SJCRH30 (cell line): ENCODE measurements around the gene RFK. TPM values are rescaled to one million over a fixed set of nuclear protein-coding genes. Genes with fewer than 3 reads are reported as not detected.
"Not testable (repeated sequence)": the region's sequence is repeated elsewhere in the genome, so short reads cannot be mapped to it uniquely, and the experiment has no call there.

Experiments used
- DNase-seq, 2 experiments: peaks; one replicate each; pipeline ENCODE4 v3.0.0-alpha.2; 2015 to 2020
- H3K27ac ChIP-seq: fragments of 250-450 bp; sonication (Bioruptor Pico); 2 replicates; pipeline ENCODE4 v1.5.1; 2020; ENCODE audit warnings: mild to moderate bottlenecking, moderate library complexity
- H3K27me3 ChIP-seq: fragments of 250-450 bp; sonication (Bioruptor Pico); 2 replicates; pipeline ENCODE4 v1.5.1; 2020; ENCODE audit warnings: mild to moderate bottlenecking, moderate library complexity
- H3K36me3 ChIP-seq: fragments of 250-450 bp; sonication (Bioruptor Pico); 2 replicates; pipeline ENCODE4 v1.5.1; 2020; ENCODE audit warnings: mild to moderate bottlenecking, moderate library complexity
- H3K4me1 ChIP-seq: fragments of 250-450 bp; sonication (Bioruptor Pico); 2 replicates; pipeline ENCODE4 v1.5.1; 2020; ENCODE audit warnings: mild to moderate bottlenecking, moderate library complexity
- H3K4me3 ChIP-seq: fragments of 250-450 bp; sonication (Bioruptor Pico); 2 replicates; pipeline ENCODE4 v1.5.1; 2020; ENCODE audit warnings: mild to moderate bottlenecking, moderate library complexity
- H3K9me3 ChIP-seq: fragments of 250-450 bp; sonication (Bioruptor Pico); replicated peaks from 2 replicates; pipeline ENCODE4 v1.5.1; 2020; ENCODE audit warnings: mild to moderate bottlenecking, moderate library complexity
- total RNA-seq: library from RNA; depleted of rRNA; stranded (reverse); fragments of >200 nt; shearing (Covaris generic); gene quantifications from 2 replicates; pipeline ENCODE4 v1.2.3, GENCODE V29; 2014

The RFK gene
- total RNA-seq, 1 experiment from 2014 or later: 35.4 TPM

DNA sequence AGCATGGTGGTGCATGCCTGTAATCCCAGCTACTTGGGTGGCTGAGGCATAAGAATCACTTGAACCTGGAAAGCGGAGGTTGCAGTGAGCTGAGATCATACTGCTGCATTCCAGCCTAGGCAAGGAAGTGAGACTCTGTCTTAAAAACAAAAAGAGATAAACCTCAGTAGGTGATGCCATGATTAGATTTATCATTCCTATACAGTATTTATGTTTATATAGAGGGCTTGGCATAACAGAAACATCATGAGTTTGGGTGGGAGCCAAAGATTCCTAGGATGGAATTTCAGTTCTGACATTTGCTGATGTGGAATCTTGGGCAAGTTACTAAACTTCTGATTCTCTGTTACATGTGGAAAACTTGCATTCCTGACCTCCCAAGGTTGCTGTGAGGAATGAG is 22.3 kb downstream of the RFK start:
- H3K4me1 ChIP-seq: peaks cover 64% of the 10 kb centered on the region

GRCh38 chr9:76370396-76371023 is 23.7 kb downstream of the RFK start:
- no peak for DNase-seq
- Histone ChIP-seq H3K9me3 (no peaks in the 10 kb centered on the region), H3K27me3 (no peaks in the 10 kb centered on the region), H3K4me3 (no peak overlapping the region), H3K4me1 (peaks cover 52% of the 10 kb centered on the region), H3K36me3 (no peaks in the 10 kb centered on the region), H3K27ac (no peak overlapping the region)

More for the DNA sequence above, 22.3 kb downstream of the RFK start:
- peak; percentile 30 to 41 for DNase-seq
- Histone ChIP-seq H3K27me3 (no peaks in the 10 kb centered on the region), H3K36me3 (no peaks in the 10 kb centered on the region), H3K4me3 (no peak overlapping the region), H3K9me3 (no peaks in the 10 kb centered on the region), H3K27ac (peak overlapping the region; percentile 4; the same call in 1 of the 2 replicates)

- H3K27ac ChIP-seq: no peak overlapping the region
- H3K9me3 ChIP-seq: no peaks in the 10 kb centered on the region
- H3K4me1 ChIP-seq: peaks cover 47% of the 10 kb centered on the region
- DNase-seq: peak; percentile 80 to 94
- H3K27me3 ChIP-seq: no peaks in the 10 kb centered on the region
- H3K36me3 ChIP-seq: no peaks in the 10 kb centered on the region
- H3K4me3 ChIP-seq: no peak overlapping the region
Measured at GRCh38 chr9:76369583-76369982, 24.6 kb downstream of the RFK start.

- H3K9me3 ChIP-seq: no peaks in the 10 kb centered on the region
- H3K27ac ChIP-seq: no peak overlapping the region
- no peak overlapping the region for H3K4me3 ChIP-seq
- H3K27me3 ChIP-seq: no peaks in the 10 kb centered on the region
- H3K36me3 ChIP-seq: no peaks in the 10 kb centered on the region
- DNase-seq: no peak
- peaks cover 27% of the 10 kb centered on the region for H3K4me1 ChIP-seq
Measured at GRCh38 chr9:76366275-76366674, 28.0 kb downstream of the RFK start.

GRCh38 chr9:76365028-76365427 is 29.2 kb downstream of the RFK start:
- Histone ChIP-seq H3K27ac (no peak overlapping the region), H3K4me1 (peaks cover 17% of the 10 kb centered on the region), H3K4me3 (no peak overlapping the region), H3K27me3 (no peaks in the 10 kb centered on the region), H3K36me3 (no peaks in the 10 kb centered on the region), H3K9me3 (no peaks in the 10 kb centered on the region)
- DNase-seq: peak; percentile 24 to 59

DNA sequence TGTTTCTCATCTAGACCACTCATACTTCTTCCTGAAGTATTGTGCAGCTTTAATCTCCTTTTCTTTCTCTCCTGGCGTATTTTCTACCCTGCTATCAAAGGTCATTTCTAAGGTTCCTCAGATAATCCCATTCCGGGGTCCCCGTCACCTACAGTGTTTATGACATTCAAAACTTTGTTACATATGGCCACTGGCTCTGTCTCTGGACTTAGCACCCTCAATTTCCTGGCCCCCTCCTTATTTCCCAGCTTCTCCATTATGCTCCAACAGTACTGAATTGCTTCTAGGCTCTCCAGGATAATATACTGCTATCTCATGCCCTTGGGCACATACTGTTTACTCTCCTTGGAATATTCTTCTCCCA is 31.2 kb downstream of the RFK start:
- Histone ChIP-seq H3K4me3 (no peak overlapping the region), H3K36me3 (no peaks in the 10 kb centered on the region), H3K9me3 (no peaks in the 10 kb centered on the region), H3K27ac (no peak overlapping the region), H3K4me1 (peaks cover 7% of the 10 kb centered on the region), H3K27me3 (no peaks in the 10 kb centered on the region)
- no peak for DNase-seq

DNA sequence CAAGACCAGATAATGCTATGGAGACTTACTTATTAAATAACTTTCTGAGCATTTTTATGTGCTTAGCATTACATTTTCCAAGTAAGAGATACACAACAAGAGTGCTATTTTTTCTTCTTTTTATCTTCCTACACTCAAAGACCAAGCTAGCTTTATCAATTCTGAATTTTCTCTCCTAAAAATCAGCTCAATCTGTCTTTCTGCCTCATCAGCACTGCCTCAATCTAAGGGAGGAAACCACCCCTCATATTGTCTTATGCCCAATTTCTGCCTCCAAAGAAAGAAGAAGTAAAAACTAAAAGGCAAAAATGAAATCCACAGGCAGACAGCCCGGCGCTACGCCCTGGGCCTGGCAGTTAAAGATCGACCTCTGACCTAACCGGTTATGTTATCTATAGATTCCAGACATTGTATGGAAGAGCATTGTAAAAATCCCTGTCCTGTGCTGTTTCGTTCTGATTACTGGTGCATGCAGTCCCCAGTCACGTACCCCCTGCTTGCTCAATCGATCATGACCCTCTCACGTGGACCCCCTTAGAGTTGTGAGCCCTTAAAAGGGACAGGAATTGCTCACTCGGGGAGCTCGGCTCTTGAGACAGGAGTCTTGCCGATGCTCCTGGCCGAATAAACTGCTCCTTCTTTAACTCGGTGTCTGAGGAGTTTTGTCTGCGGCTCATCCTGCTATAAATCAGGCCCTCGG is 31.7 kb downstream of the RFK start:
- H3K4me1 ChIP-seq, H3K4me3 ChIP-seq, DNase-seq, H3K36me3 ChIP-seq, H3K9me3 ChIP-seq, H3K27ac ChIP-seq, H3K27me3 ChIP-seq: not testable (repeated sequence)

GRCh38 chr9:76359766-76360165 is 34.5 kb downstream of the RFK start:
- Histone ChIP-seq H3K4me1 (peaks cover 4% of the 10 kb centered on the region), H3K27me3 (no peaks in the 10 kb centered on the region), H3K9me3 (no peaks in the 10 kb centered on the region), H3K27ac (no peak overlapping the region), H3K36me3 (no peaks in the 10 kb centered on the region), H3K4me3 (no peak overlapping the region)
- no peak for DNase-seq

- no peaks in the 10 kb centered on the region for H3K27me3 ChIP-seq
- H3K4me1 ChIP-seq: peaks cover under 1% of the 10 kb centered on the region
- no peak overlapping the region for H3K27ac ChIP-seq
- no peaks in the 10 kb centered on the region for H3K9me3 ChIP-seq
- no peaks in the 10 kb centered on the region for H3K36me3 ChIP-seq
- DNase-seq: no peak
- no peak overlapping the region for H3K4me3 ChIP-seq
Measured at GRCh38 chr9:76359365-76359764, 34.9 kb downstream of the RFK start.

DNA sequence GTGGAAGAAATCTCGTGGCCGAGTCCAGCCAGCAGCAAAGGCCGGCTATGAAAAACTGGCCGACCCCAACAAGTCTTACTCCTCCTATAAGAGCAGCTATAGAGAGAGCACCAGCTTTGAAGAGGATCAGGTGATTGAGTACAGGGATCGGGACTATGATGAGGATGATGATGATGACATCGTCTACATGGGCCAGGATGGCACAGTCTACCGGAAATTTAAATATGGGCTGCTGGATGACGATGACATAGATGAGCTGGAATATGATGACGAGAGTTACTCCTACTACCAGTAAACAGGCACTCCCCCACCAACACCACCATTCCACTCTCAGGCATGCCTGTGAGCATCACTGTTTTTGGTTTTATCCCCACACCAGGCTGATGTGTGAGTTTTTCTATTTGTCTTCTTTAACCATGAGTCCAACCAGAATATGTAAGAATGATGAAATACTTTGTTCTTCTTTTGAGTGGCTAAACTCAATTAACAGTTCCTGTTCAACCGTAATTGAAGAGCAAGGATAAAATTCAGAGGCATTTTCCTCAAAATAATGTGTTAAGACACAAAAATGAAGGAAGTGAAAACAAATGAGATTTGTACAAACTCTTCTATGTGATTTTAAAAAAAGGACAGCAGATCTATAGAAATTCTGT is 35.5 kb downstream of the RFK start:
- Histone ChIP-seq H3K36me3 (no peaks in the 10 kb centered on the region), H3K27ac (no peak overlapping the region), H3K9me3 (no peaks in the 10 kb centered on the region), H3K4me3 (no peak overlapping the region), H3K4me1 (no peaks in the 10 kb centered on the region), H3K27me3 (no peaks in the 10 kb centered on the region)
- DNase-seq: no peak

DNA sequence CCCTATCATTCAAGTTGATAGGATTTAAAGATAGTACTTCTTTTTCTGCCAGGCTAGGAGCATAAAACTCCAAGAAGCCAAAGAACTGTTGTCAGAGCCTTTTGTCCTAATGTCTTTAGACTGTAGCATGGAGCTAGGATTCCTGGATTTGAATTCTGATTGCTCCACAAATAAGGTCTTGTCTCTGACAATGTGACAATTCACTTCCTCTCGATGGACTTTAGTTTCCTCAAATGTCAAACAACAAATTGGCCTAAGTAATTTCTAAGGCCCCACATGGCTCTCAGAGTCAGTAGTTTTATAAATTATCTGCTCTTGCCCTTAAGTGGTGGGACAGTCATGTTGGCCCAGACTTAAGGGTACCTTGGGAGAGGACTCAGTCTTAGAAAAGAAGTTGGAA is 36.7 kb downstream of the RFK start:
- Histone ChIP-seq H3K9me3 (no peaks in the 10 kb centered on the region), H3K27ac (no peak overlapping the region), H3K27me3 (no peaks in the 10 kb centered on the region), H3K36me3 (no peaks in the 10 kb centered on the region), H3K4me3 (no peak overlapping the region), H3K4me1 (no peaks in the 10 kb centered on the region)
- no peak for DNase-seq

- H3K36me3 ChIP-seq: no peaks in the 10 kb centered on the region
- no peak overlapping the region for H3K4me3 ChIP-seq
- no peaks in the 10 kb centered on the region for H3K9me3 ChIP-seq
- no peaks in the 10 kb centered on the region for H3K4me1 ChIP-seq
- peaks cover 3% of the 10 kb centered on the region for H3K27me3 ChIP-seq
- no peak overlapping the region for H3K27ac ChIP-seq
- no peak for DNase-seq
Measured at GRCh38 chr9:76355886-76356285, 38.3 kb downstream of the RFK start.

DNA sequence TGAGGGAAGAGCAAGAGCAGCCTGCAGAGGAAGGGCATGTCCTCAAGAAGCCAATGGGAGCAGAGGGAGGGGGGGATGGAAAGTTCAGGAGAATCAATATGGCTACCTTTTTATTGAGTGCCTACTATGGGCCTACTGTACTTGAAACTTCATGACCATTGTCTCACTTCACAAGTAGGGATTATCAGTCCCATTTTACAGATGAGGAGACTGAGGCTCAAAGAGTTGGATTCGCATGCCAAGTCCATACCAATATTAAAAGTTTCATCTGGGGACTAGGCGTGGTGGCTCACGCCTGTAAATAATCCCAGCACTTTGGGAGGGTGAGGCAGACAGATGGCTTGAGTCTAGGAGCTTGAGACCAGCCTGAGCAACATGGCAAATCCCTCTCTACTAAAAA is 40.0 kb downstream of the RFK start:
- Histone ChIP-seq H3K27me3 (peaks cover 7% of the 10 kb centered on the region), H3K36me3 (no peaks in the 10 kb centered on the region), H3K27ac (no peak overlapping the region), H3K4me1 (no peaks in the 10 kb centered on the region), H3K9me3 (no peaks in the 10 kb centered on the region), H3K4me3 (no peak overlapping the region)
- no peak for DNase-seq

DNA sequence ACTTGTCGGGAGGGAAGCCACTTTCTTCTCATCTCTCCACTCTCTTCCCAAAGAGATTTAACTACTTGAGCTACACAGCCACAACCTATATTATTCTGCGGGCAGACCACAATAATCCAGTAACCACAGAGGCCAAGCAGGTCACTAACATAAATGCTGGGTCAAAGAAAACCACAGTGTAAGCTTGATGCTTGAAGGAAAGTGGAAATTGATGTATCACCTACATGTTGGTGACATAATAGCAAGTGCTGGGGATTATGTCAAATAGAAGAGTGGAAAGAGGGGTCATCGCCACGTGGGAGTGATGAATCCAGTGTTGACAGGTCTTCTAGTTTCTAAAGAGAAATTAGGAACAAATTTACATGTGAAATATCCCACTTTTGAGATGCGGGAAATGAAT is 40.9 kb downstream of the RFK start:
- Histone ChIP-seq H3K4me3 (no peak overlapping the region), H3K36me3 (no peaks in the 10 kb centered on the region), H3K9me3 (no peaks in the 10 kb centered on the region), H3K27me3 (peaks cover 7% of the 10 kb centered on the region), H3K4me1 (no peaks in the 10 kb centered on the region), H3K27ac (no peak overlapping the region)
- DNase-seq: peak; percentile 49 to 72

DNA sequence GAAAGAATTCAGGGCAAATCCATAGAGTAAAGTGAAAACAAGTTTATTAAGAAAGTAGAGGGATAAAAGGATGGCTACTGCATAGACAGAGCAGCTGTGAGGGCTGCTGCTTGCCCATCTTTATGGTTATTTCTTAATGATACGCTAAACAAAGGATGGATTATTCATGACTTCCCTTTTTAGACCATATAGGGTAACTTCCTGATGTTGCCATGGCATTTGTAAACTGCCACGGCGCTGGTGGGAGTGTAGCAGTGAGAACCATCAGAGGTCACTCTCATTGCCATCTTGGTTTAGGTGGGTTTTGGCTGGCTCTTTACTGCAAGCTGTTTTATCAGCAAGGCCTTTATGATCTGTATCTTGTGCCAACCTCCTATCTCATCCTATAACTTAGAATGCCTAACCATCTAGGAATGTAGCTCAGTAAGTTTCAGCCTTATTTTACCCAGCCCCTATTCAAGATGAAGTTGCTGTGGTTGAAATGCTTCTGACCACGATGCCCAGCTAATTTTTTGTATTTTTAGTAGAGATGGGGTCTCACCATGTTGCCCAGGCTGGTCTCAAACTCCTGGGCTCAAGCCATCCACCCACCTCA is 42.1 kb downstream of the RFK start:
- Histone ChIP-seq H3K9me3 (no peaks in the 10 kb centered on the region), H3K27me3 (peaks cover 7% of the 10 kb centered on the region), H3K4me3 (no peak overlapping the region), H3K27ac (no peak overlapping the region), H3K36me3 (no peaks in the 10 kb centered on the region), H3K4me1 (no peaks in the 10 kb centered on the region)
- no peak for DNase-seq
